Panc1 (cell line): Measurements from ENCODE around the gene CNIH1. TPM values are rescaled to one million over a fixed set of nuclear protein-coding genes. Genes with fewer than 3 reads are reported as not detected.

Source experiments
- ATAC-seq: fragments of 200-7000 bp; cut with Tn5 transposase; 2 replicates; pipeline ENCODE4 v1.9.1; 2020; ENCODE audit warnings: mild to moderate bottlenecking, moderate library complexity
- BruUV-seq: library from RNA; stranded (reverse); fragments of 400-500 nt; replicated peaks from 2 replicates; lab custom pipeline; 2021; lab: Mats Ljungman, UMichigan
- CTCF ChIA-PET: fragments of 300-600 bp; sonication (Branson Sonifier 250); formaldehyde crosslinking; loops from one replicate; lab custom pipeline; 2022; ENCODE audit warnings: antibody characterized with exemption; lab: Charles Lee
- POLR2A ChIA-PET: fragments of 300-600 bp; sonication (Branson Sonifier 250); formaldehyde crosslinking; loops from one replicate; lab custom pipeline; 2022; ENCODE audit warnings: antibody characterized with exemption; lab: Charles Lee
- DNase-seq: peaks from one replicate; pipeline ENCODE4 v3.0.0-alpha.2; 2010; ENCODE audit warnings: low read depth, low spot score
- H3K27ac ChIP-seq: 2 replicates; pipeline ENCODE4 v1.5.1; 2011; ENCODE audit warnings: mild to moderate bottlenecking, low read length, inconsistent platforms
- H3K27me3 ChIP-seq: fragments of 200-500 bp; sonication (Bioruptor generic); 2 replicates; pipeline ENCODE4 v1.6.0; 2014; ENCODE audit warnings: low read length, inconsistent platforms; ENCODE audit not compliant: control insufficient read depth, insufficient read depth
- H3K36me3 ChIP-seq: fragments of 200-500 bp; sonication (Bioruptor generic); 2 replicates; pipeline ENCODE4 v1.5.1; 2014; ENCODE audit warnings: inconsistent platforms, mild to moderate bottlenecking, low read length, moderate library complexity; ENCODE audit not compliant: control insufficient read depth, insufficient read depth
- H3K4me1 ChIP-seq: 2 replicates; pipeline ENCODE4 v1.5.1; 2011; ENCODE audit warnings: inconsistent platforms, mild to moderate bottlenecking, low read length, moderate library complexity; ENCODE audit not compliant: control insufficient read depth, insufficient read depth
- H3K4me3 ChIP-seq, 2 experiments: 2 replicates each; pipeline ENCODE4 v1.5.1; 2011 to 2012; ENCODE audit warnings: low read depth in 2 of 2, low read length in 2 of 2, mild to moderate bottlenecking in 2 of 2, inconsistent platforms in 1 of 2, moderate library complexity in 1 of 2
- H3K9me3 ChIP-seq: fragments of 200-500 bp; sonication (Bioruptor generic); 2 replicates; pipeline ENCODE4 v1.5.1; 2014; ENCODE audit warnings: low read depth, mild to moderate bottlenecking, inconsistent platforms, low read length, moderate library complexity; ENCODE audit not compliant: control insufficient read depth, insufficient read depth
- CTCF ChIP-seq: fragments of 450-650 bp; IDR thresholded peaks from 2 replicates; pipeline ENCODE4 v1.5.1; 2017; ENCODE audit warnings: mild to moderate bottlenecking
- POLR2AphosphoS5 ChIP-seq: IDR thresholded peaks from 2 replicates; pipeline ENCODE4 v1.6.1; 2012; ENCODE audit warnings: mild to moderate bottlenecking, low read depth, low read length, moderate library complexity
- REST ChIP-seq, 2 experiments: IDR thresholded peaks; 2 replicates each; pipeline ENCODE4 v1.6.1; 2011 to 2012; ENCODE audit warnings: low read depth in 2 of 2, control low read depth in 1 of 2, low read length in 1 of 2, mild to moderate bottlenecking in 1 of 2, moderate library complexity in 1 of 2; ENCODE audit not compliant: insufficient read depth in 1 of 2
- SIN3A ChIP-seq: IDR thresholded peaks from 2 replicates; pipeline ENCODE4 v1.6.1; 2012; ENCODE audit warnings: low read depth, mild to moderate bottlenecking, low read length, moderate library complexity, borderline replicate concordance; ENCODE audit not compliant: insufficient read depth
- TCF7L2 ChIP-seq: IDR thresholded peaks from 2 replicates; pipeline ENCODE4 v1.6.1; 2011; ENCODE audit warnings: mild to moderate bottlenecking, low read depth, low read length, inconsistent platforms
- in situ Hi-C: cut with HindIII; loops from 2 replicates; pipeline ENCODE4 v1.10.0; 2016; ENCODE audit warnings: low sequenced_read_pairs, low pct_unique_long_range_greater_than_20kb
- intact Hi-C: fragments of 100-400 bp; cut with micrococcal nuclease; formaldehyde crosslinking; loops from one replicate; pipeline ENCODE4 v1.10.0; 2022; ENCODE audit not compliant: unreplicated experiment
- total RNA-seq: library from RNA; stranded (reverse); gene quantifications from one replicate; pipeline ENCODE4 v1.2.1, GENCODE V29; 2021; ENCODE audit not compliant: unreplicated experiment

Gene CNIH1
- total RNA-seq, 1 experiment from 2014 or later: 83.7 TPM

GRCh38 chr14:54428527-54428926 is 12.6 kb downstream of the CNIH1 start:
- intact Hi-C loops: no loop called here
- Histone ChIP-seq H3K4me3 (no peak overlapping the region), H3K4me1 (no peaks in the 10 kb centered on the region), H3K27me3 (no peaks in the 10 kb centered on the region), H3K9me3 (no peaks in the 10 kb centered on the region), H3K36me3 (peaks cover 13% of the 10 kb centered on the region), H3K27ac (no peak overlapping the region)
- no TSS peak for BruUV-seq
- no peak for TF ChIP-seq POLR2AphosphoS5
- TF ChIP-seq TCF7L2: no peak
- TF ChIP-seq CTCF: no peak
- TF ChIP-seq REST (IDR thresholded peaks at IDR 0.05; ENCODE audit: insufficient read depth in 1 of 2, low read depth in 2 of 2, low read length in 1 of 2): no peak
- CTCF ChIA-PET: no interaction called here
- no peak for DNase-seq
- in situ Hi-C loops: no loop called here
- POLR2A ChIA-PET: no interaction called here
- ATAC-seq: no peak

- BruUV-seq: no TSS peak
- Histone ChIP-seq H3K4me3 (no peak overlapping the region), H3K9me3 (no peaks in the 10 kb centered on the region), H3K27me3 (no peaks in the 10 kb centered on the region), H3K36me3 (peaks cover 13% of the 10 kb centered on the region), H3K4me1 (no peaks in the 10 kb centered on the region), H3K27ac (no peak overlapping the region)
- ATAC-seq (no peak), DNase-seq (no peak)
- ChIA-PET POLR2A (no interaction called here), CTCF (no interaction called here)
- in situ Hi-C loops: no loop called here
- intact Hi-C loops: no loop called here
- TF ChIP-seq CTCF: no peak
- no peak for TF ChIP-seq POLR2AphosphoS5
- no peak for TF ChIP-seq TCF7L2
- TF ChIP-seq SIN3A: no peak
- TF ChIP-seq REST (IDR thresholded peaks at IDR 0.05; ENCODE audit: insufficient read depth in 1 of 2, low read depth in 2 of 2, low read length in 1 of 2): no peak
These were observed 13.3 kb downstream of the CNIH1 start for GRCh38 chr14:54427871-54428270.
